ENCODE results near the gene C2CD5.

DNA sequence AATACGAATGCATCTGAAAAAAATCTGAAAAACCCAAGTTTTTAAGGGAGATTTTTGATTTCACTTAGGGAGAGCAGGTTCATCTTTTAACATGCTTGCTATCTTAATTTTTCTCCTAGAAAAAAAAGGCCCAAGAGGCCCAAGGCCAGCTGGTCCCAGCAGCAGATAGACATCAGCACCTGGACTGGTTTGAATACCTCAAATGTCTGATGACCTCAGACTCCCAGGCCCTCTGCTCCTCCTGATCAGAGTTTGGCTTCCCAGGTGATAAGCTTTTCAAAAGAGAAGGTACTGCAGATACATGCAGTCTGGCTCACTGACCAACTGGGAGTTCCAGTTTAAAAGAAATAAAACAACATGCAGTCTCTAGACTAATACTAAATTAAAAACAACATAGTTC is 82.6 kb downstream of the C2CD5 start:
- TF ChIP-seq, protein P1, sequence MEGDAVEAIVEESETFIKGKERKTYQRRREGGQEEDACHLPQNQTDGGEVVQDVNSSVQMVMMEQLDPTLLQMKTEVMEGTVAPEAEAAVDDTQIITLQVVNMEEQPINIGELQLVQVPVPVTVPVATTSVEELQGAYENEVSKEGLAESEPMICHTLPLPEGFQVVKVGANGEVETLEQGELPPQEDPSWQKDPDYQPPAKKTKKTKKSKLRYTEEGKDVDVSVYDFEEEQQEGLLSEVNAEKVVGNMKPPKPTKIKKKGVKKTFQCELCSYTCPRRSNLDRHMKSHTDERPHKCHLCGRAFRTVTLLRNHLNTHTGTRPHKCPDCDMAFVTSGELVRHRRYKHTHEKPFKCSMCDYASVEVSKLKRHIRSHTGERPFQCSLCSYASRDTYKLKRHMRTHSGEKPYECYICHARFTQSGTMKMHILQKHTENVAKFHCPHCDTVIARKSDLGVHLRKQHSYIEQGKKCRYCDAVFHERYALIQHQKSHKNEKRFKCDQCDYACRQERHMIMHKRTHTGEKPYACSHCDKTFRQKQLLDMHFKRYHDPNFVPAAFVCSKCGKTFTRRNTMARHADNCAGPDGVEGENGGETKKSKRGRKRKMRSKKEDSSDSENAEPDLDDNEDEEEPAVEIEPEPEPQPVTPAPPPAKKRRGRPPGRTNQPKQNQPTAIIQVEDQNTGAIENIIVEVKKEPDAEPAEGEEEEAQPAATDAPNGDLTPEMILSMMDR (IDR thresholded peaks at IDR 0.05; ENCODE audit: insufficient read depth, low read length, poor library complexity, severe bottlenecking) = no peak
- TF ChIP-seq EZH2phosphoT487 (conservative IDR thresholded peaks at IDR 0.05; ENCODE audit: low read length) = no peak

Data from SU-DHL-6 (cell line).